Thyroid gland (tissue), 4 donors: ENCODE data around the gene PLEKHG7.
"Not testable (repeated sequence)": the region's sequence is repeated elsewhere in the genome, so short reads cannot be mapped to it uniquely, and the experiment has no call there.

Experiments used
- CTCF ChIP-seq, 6 experiments: fragments of 200-600 bp in 3 of 6; fragments of 450-650 bp in 3 of 6; sonication (generic) in 3 of 6; IDR thresholded peaks; one replicate each; pipeline ENCODE4 v1.5.1; 2016 to 2019; ENCODE audit warnings: antibody characterized with exemption in 6 of 6, mild to moderate bottlenecking in 2 of 6, inconsistent platforms in 1 of 6, moderate library complexity in 1 of 6
- POLR2A ChIP-seq, 2 donors: fragments of 450-650 bp; IDR thresholded peaks; one replicate each; pipeline ENCODE4 v1.6.1; 2017; ENCODE audit warnings: antibody characterized with exemption in 2 of 2, mild to moderate bottlenecking in 2 of 2, moderate library complexity in 1 of 2

GRCh38 chr12:92654256-92654655 lies 48.5 kb upstream of the PLEKHG7 start:
- not testable (repeated sequence) for TF ChIP-seq POLR2A, CTCF (IDR thresholded peaks at IDR 0.05)
